IMR-90 (cell line): ENCODE data around the gene LPAR1. TPM values are rescaled to one million over a fixed set of nuclear protein-coding genes. Genes with fewer than 3 reads are reported as not detected.

Experiments used
- ATAC-seq: fragments of 200-7000 bp; cut with Tn5 transposase; 2 replicates; pipeline ENCODE4 v1.9.1; 2020; ENCODE audit warnings: low read depth, mild to moderate bottlenecking, moderate library complexity
- BruUV-seq: library from RNA; stranded (reverse); fragments of 400-500 nt; replicated peaks from 2 replicates; lab custom pipeline; 2021; lab: Mats Ljungman, UMichigan
- CTCF ChIA-PET: fragments of 300-600 bp; formaldehyde crosslinking; extraction: SDS; loops from one replicate; lab custom pipeline; 2021; ENCODE audit warnings: antibody characterized with exemption; lab: Yijun Ruan, JAX
- POLR2A ChIA-PET: fragments of 300-600 bp; sonication (Branson Sonifier 250); formaldehyde crosslinking; loops from one replicate; lab custom pipeline; 2022; ENCODE audit warnings: antibody characterized with exemption; ENCODE audit not compliant: unreplicated experiment; lab: Charles Lee
- DNase-seq: peaks from one replicate; pipeline ENCODE4 v3.0.0; 2013
- H2AFZ ChIP-seq: replicated peaks from 2 replicates; pipeline ENCODE3; 2013; ENCODE audit warnings: low read length, mild to moderate bottlenecking; ENCODE audit not compliant: poor library complexity
- H2AK5ac ChIP-seq: 2 replicates; pipeline ENCODE4 v1.6.1; 2013; ENCODE audit warnings: low read depth, low read length, inconsistent platforms
- H2AK9ac ChIP-seq: replicated peaks from 2 replicates; pipeline ENCODE3; 2013; ENCODE audit warnings: mild to moderate bottlenecking, low read depth, low read length, moderate library complexity; ENCODE audit not compliant: poor library complexity
- H2BK120ac ChIP-seq: 2 replicates; pipeline ENCODE4 v1.6.1; 2013; ENCODE audit warnings: low read depth, low read length, inconsistent platforms
- H2BK15ac ChIP-seq: 3 replicates; pipeline ENCODE4 v1.6.1; 2013; ENCODE audit warnings: low read depth, low read length, inconsistent platforms
- H2BK20ac ChIP-seq: 2 replicates; pipeline ENCODE4 v1.6.1; 2013; ENCODE audit warnings: low read depth, mild to moderate bottlenecking, inconsistent platforms, low read length, moderate library complexity
- H2BK5ac ChIP-seq: 2 replicates; pipeline ENCODE4 v1.6.1; 2013; ENCODE audit warnings: mild to moderate bottlenecking, low read depth, low read length, inconsistent platforms; ENCODE audit not compliant: poor library complexity, severe bottlenecking
- H3K14ac ChIP-seq: replicated peaks from 2 replicates; pipeline ENCODE4 v1.6.1; 2013; ENCODE audit warnings: low read depth, low read length, inconsistent platforms
- H3K18ac ChIP-seq: 2 replicates; pipeline ENCODE4 v1.6.1; 2013; ENCODE audit warnings: low read depth, low read length, control low read depth
- H3K23ac ChIP-seq: 2 replicates; pipeline ENCODE4 v1.6.1; 2013; ENCODE audit warnings: low read depth, low read length, inconsistent platforms
- H3K27ac ChIP-seq: 2 replicates; pipeline ENCODE4 v1.5.1; 2013; ENCODE audit warnings: mild to moderate bottlenecking, control low read depth, low read length; ENCODE audit not compliant: insufficient read depth
- H3K27me3 ChIP-seq: 2 replicates; pipeline ENCODE4 v1.6.1; 2013; ENCODE audit warnings: low read length; ENCODE audit not compliant: control insufficient read depth, insufficient read depth
- H3K36me3 ChIP-seq: 2 replicates; pipeline ENCODE4 v1.6.1; 2013; ENCODE audit warnings: low read length, mixed read lengths; ENCODE audit not compliant: control insufficient read depth, insufficient read depth
- H3K4ac ChIP-seq: 2 replicates; pipeline ENCODE4 v1.6.1; 2013; ENCODE audit warnings: low read depth, low read length, inconsistent platforms
- H3K4me1 ChIP-seq: 2 replicates; pipeline ENCODE4 v1.6.1; 2013; ENCODE audit warnings: low read length, mixed read lengths; ENCODE audit not compliant: control insufficient read depth, insufficient read depth
- H3K4me2 ChIP-seq: 2 replicates; pipeline ENCODE4 v1.6.1; 2013; ENCODE audit warnings: low read depth, mild to moderate bottlenecking, control low read depth, low read length, moderate library complexity
- H3K4me3 ChIP-seq: 2 replicates; pipeline ENCODE4 v1.5.1; 2013; ENCODE audit warnings: low read depth, mild to moderate bottlenecking, control low read depth, low read length, moderate library complexity; ENCODE audit not compliant: insufficient read depth
- H3K56ac ChIP-seq: 2 replicates; pipeline ENCODE4 v1.6.1; 2013; ENCODE audit warnings: low read length, inconsistent platforms; ENCODE audit not compliant: insufficient read depth; ENCODE audit errors: extremely low read depth
- H3K79me1 ChIP-seq, 2 experiments: 2 replicates each; pipeline ENCODE4 v1.6.1; 2013; ENCODE audit warnings: low read length in 2 of 2, inconsistent platforms in 1 of 2, low read depth in 1 of 2
- H3K9ac ChIP-seq: 2 replicates; pipeline ENCODE4 v1.6.1; 2013; ENCODE audit warnings: low read depth, low read length, control low read depth
- H3K9me1 ChIP-seq: 2 replicates; pipeline ENCODE4 v1.6.1; 2013; ENCODE audit warnings: low read length, inconsistent platforms; ENCODE audit not compliant: insufficient read depth
- H3K9me3 ChIP-seq: 2 replicates; pipeline ENCODE4 v1.6.1; 2013; ENCODE audit warnings: low read length; ENCODE audit not compliant: control insufficient read depth, insufficient read depth
- H4K20me1 ChIP-seq: 2 replicates; pipeline ENCODE4 v1.6.1; 2013; ENCODE audit warnings: low read length, inconsistent platforms; ENCODE audit not compliant: insufficient read depth
- H4K5ac ChIP-seq: 2 replicates; pipeline ENCODE4 v1.6.1; 2013; ENCODE audit warnings: mild to moderate bottlenecking, low read depth, low read length, control low read depth
- H4K8ac ChIP-seq, 2 experiments: 2 replicates each; pipeline ENCODE4 v1.6.1; 2013; ENCODE audit warnings: low read depth in 2 of 2, low read length in 2 of 2, control low read depth in 1 of 2, inconsistent platforms in 1 of 2
- H4K91ac ChIP-seq: 2 replicates; pipeline ENCODE4 v1.6.1; 2013; ENCODE audit warnings: low read depth, low read length, inconsistent platforms; ENCODE audit not compliant: insufficient read depth
- BHLHE40 ChIP-seq: fragments of 150-350 bp; IDR thresholded peaks from 2 replicates; pipeline ENCODE4 v1.6.1; 2016; ENCODE audit warnings: mild to moderate bottlenecking, low read depth, low read length
- MAZ ChIP-seq: IDR thresholded peaks from 2 replicates; pipeline ENCODE4 v1.6.1; 2012; ENCODE audit warnings: low read depth, mild to moderate bottlenecking, low read length, improper control_type of control experiment, moderate library complexity, borderline replicate concordance
- MXI1 ChIP-seq: IDR thresholded peaks from 2 replicates; pipeline ENCODE4 v1.6.1; 2012; ENCODE audit warnings: low read depth, mild to moderate bottlenecking, low read length, moderate library complexity, borderline replicate concordance
- NFE2L2 ChIP-seq: fragments of 150-350 bp; IDR thresholded peaks from 2 replicates; pipeline ENCODE4 v1.6.1; 2016; ENCODE audit warnings: low read depth, mild to moderate bottlenecking, low read length
- RAD21 ChIP-seq: IDR thresholded peaks from 2 replicates; pipeline ENCODE4 v1.6.1; 2012; ENCODE audit warnings: low read length, improper control_type of control experiment
- RCOR1 ChIP-seq: IDR thresholded peaks from 2 replicates; pipeline ENCODE4 v1.6.1; 2012; ENCODE audit warnings: mild to moderate bottlenecking, low read length, improper control_type of control experiment; ENCODE audit not compliant: insufficient replicate concordance
- SMC3 ChIP-seq: fragments of 150-350 bp; IDR thresholded peaks from 2 replicates; pipeline ENCODE4 v1.6.1; 2016; ENCODE audit warnings: low read depth, mild to moderate bottlenecking, antibody characterized with exemption, low read length, moderate library complexity
- WGBS, 2 experiments: methylation state at CpG; one replicate each; pipeline versions ENCODE4 v1.1.5 to v1.1.7; 2013; ENCODE audit warnings: missing lambda C conversion rate in 2 of 2; ENCODE audit not compliant: insufficient read length in 1 of 2; ENCODE audit errors: extremely low coverage in 2 of 2; 5-methylcytosine and 5-hydroxymethylcytosine counted together
- dilution Hi-C: fragments of 300-500 bp; cut with HindIII; formaldehyde crosslinking; loops from one replicate; pipeline ENCODE4 v1.14.3; 2018; ENCODE audit warnings: low sequenced_read_pairs; ENCODE audit not compliant: unreplicated experiment
- in situ Hi-C: fragments of 300-500 bp; cut with MboI; formaldehyde crosslinking; loops from 3 replicates; pipeline ENCODE4 v1.14.3; 2019; ENCODE audit warnings: low sequenced_read_pairs, inconsistent platforms, mixed read lengths
- intact Hi-C: fragments of 100-400 bp; cut with micrococcal nuclease; formaldehyde crosslinking; loops from 2 replicates; pipeline ENCODE4 v1.10.0; 2022
- polyA plus RNA-seq, 3 experiments: library from polyadenylated mRNA; depleted of rRNA; stranded (reverse); fragments of >200 nt; gene quantifications; 2 replicates each; pipeline ENCODE4 v1.2.3, GENCODE V29; 2012; ENCODE audit warnings: low replicate concordance in 1 of 3
- total RNA-seq: library from RNA; depleted of rRNA; stranded (reverse); fragments of >200 nt; gene quantifications from 2 replicates; pipeline ENCODE4 v1.2.3, GENCODE V29; 2012
- TF ChIP-seq, protein P1 (sequence below): fragments of 150-350 bp; IDR thresholded peaks from 2 replicates; pipeline ENCODE4 v1.6.1; 2017; ENCODE audit warnings: mild to moderate bottlenecking, antibody characterized with exemption, low read length, low read depth
- TF ChIP-seq, protein P2 (sequence below): conservative IDR thresholded peaks from 2 replicates; pipeline ENCODE4 v1.5.1; 2012; ENCODE audit warnings: mild to moderate bottlenecking, low read depth, low read length, improper control_type of control experiment

LPAR1 gene
- total and polyA plus RNA-seq, 2 of the 4 experiments (the other 2 are of a cell fraction): 171 to 315 TPM

DNA sequence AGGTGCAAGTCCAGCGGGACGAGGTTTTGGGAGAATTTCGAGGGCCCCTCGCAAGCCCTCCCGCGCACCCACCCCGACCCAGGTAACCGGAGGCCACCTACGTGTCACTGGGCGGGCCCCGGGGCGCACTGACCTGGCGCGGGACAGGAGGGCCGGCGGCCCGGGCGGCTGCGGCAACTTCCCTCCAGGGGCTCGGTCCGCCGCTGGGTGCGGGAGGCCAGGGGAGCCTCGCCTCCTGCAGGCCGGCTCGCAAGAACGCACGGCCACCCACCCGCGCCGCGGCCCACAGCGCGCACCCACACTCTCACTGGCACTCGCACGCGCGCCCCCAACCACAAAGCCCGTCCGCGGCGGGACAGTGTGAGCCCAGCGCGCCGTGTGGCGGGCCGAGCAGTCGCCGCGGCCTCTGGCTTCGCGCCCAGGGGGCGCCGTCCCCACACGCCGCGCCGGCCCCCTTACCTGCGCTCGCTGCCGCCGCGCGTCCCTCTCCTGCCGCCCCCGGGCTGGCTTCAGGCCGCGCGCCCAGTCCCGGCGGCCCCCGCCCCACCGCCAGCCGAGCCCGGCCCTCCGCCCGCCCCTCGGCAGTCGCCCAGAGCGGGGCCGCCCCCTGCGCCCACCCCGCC is 451 bp downstream of the LPAR1 start:
- no peaks in the 10 kb centered on the region for H3K9me3 ChIP-seq
- no peaks in the 10 kb centered on the region for H3K27me3 ChIP-seq
- peaks cover 0 to 16% of the 10 kb centered on the region in 2 experiments; a peak in 2 of 4 replicates for H3K79me1 ChIP-seq
- in situ Hi-C loops: loop anchor here (5.0 kb wide), 1 partner anchor 259 kb away; no protein-coding TSS in a partner anchor
- ATAC-seq (peak; percentile 4), DNase-seq (peak; percentile 27)
- dilution Hi-C loops: no loop called here
- H3K4me3 ChIP-seq: peak overlapping the region; percentile 90
- H3K4me2 ChIP-seq: peak overlapping the region; percentile 94; the same call in 1 of the 2 replicates
- H2BK5ac ChIP-seq: peak overlapping the region; percentile 94
- intact Hi-C loops: loop anchor here (1.0 to 10.0 kb wide), 10 partner anchors 63 to 401 kb away; no protein-coding TSS in a partner anchor
- BruUV-seq: no TSS peak
- WGBS, 2 experiments: 0% methylated on average over 21 of the region's 83 CpGs; no CpG with 5 or more reads in 1 of the 2 experiments
- peak overlapping the region; percentile 87 for H2AK5ac ChIP-seq
- H3K14ac ChIP-seq: peak overlapping the region; percentile 89
- TF ChIP-seq, protein P1, sequence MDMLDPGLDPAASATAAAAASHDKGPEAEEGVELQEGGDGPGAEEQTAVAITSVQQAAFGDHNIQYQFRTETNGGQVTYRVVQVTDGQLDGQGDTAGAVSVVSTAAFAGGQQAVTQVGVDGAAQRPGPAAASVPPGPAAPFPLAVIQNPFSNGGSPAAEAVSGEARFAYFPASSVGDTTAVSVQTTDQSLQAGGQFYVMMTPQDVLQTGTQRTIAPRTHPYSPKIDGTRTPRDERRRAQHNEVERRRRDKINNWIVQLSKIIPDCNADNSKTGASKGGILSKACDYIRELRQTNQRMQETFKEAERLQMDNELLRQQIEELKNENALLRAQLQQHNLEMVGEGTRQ: no peak
- 0 out of 2 replicates have a peak, but pooled peaks have one; percentile 13 for TF ChIP-seq MAZ
- peak; percentile 9; the same call in 1 of the 2 replicates for TF ChIP-seq BHLHE40
- no peak for TF ChIP-seq RCOR1
- TF ChIP-seq, protein P2, sequence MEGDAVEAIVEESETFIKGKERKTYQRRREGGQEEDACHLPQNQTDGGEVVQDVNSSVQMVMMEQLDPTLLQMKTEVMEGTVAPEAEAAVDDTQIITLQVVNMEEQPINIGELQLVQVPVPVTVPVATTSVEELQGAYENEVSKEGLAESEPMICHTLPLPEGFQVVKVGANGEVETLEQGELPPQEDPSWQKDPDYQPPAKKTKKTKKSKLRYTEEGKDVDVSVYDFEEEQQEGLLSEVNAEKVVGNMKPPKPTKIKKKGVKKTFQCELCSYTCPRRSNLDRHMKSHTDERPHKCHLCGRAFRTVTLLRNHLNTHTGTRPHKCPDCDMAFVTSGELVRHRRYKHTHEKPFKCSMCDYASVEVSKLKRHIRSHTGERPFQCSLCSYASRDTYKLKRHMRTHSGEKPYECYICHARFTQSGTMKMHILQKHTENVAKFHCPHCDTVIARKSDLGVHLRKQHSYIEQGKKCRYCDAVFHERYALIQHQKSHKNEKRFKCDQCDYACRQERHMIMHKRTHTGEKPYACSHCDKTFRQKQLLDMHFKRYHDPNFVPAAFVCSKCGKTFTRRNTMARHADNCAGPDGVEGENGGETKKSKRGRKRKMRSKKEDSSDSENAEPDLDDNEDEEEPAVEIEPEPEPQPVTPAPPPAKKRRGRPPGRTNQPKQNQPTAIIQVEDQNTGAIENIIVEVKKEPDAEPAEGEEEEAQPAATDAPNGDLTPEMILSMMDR: peak; percentile 30; the same call in 1 of the 2 replicates
- 0 out of 2 replicates have a peak, but pooled peaks have one; percentile 1 for TF ChIP-seq NFE2L2
- peak; percentile 32 for TF ChIP-seq RAD21
- TF ChIP-seq MXI1: 0 out of 2 replicates have a peak, but pooled peaks have one; percentile 43
- peak; percentile 18; the same call in 1 of the 2 replicates for TF ChIP-seq SMC3
- peak overlapping the region; percentile 37 for H2AK9ac ChIP-seq
- peaks cover 8% of the 10 kb centered on the region for H3K4me1 ChIP-seq
- peak overlapping the region; percentile 99; the same call in 1 of the 2 replicates for H3K56ac ChIP-seq
- H2BK20ac ChIP-seq: no peak overlapping the region
- H2BK15ac ChIP-seq: peak overlapping the region; percentile 55; the same call in 1 of the 3 replicates
- POLR2A ChIA-PET: no interaction called here
- H3K27ac ChIP-seq: peak overlapping the region; percentile 97
- H3K18ac ChIP-seq: peak overlapping the region; percentile 81
- H4K5ac ChIP-seq: peak overlapping the region; percentile 78
- H4K8ac ChIP-seq: peak overlapping the region; percentile 43 to 94
- peak overlapping the region; percentile 99 for H3K9ac ChIP-seq
- H3K23ac ChIP-seq: peak overlapping the region; percentile 97
- peak overlapping the region; percentile 93 for H2AFZ ChIP-seq
- peak overlapping the region; percentile 84 for H2BK120ac ChIP-seq
- peaks cover 22% of the 10 kb centered on the region; the same call in 1 of the 2 replicates for H4K20me1 ChIP-seq
- H3K36me3 ChIP-seq: peaks cover 2% of the 10 kb centered on the region; the same call in 1 of the 2 replicates
- H3K9me1 ChIP-seq: peaks cover 8% of the 10 kb centered on the region; the same call in 1 of the 2 replicates
- CTCF ChIA-PET: no interaction called here
- H4K91ac ChIP-seq: peak overlapping the region; percentile 93
- H3K4ac ChIP-seq: peak overlapping the region; percentile 90
